ENCODE data around the gene EIF4EBP2. TPM values are rescaled to one million over a fixed set of nuclear protein-coding genes. Genes with fewer than 3 reads are reported as not detected.

Gene EIF4EBP2
- total and polyA plus RNA-seq, 2 donors from 2014 or later (not counting 2 experiments from before 2014, with no cell fraction given): 7.2 to 27.5 TPM

Other genes with a start within 250 kb of the EIF4EBP2 start
- gene SAR1A, start 233.6 kb upstream of the EIF4EBP2 start, total RNA-seq: 85.2 and 85.7 TPM in 2 replicates
- gene SAR1A, start 233.6 kb upstream of the EIF4EBP2 start, polyA plus RNA-seq: 44.2 and 48.0 TPM in 2 replicates
- 190 and 217 TPM in 2 replicates for gene PPA1, start 170.7 kb upstream of the EIF4EBP2 start, total RNA-seq
- 168 and 206 TPM in 2 replicates for gene PPA1, start 170.7 kb upstream of the EIF4EBP2 start, polyA plus RNA-seq
- gene NPFFR1, start 120.1 kb upstream of the EIF4EBP2 start, total RNA-seq: not detected in 2 replicates
- gene NPFFR1, start 120.1 kb upstream of the EIF4EBP2 start, polyA plus RNA-seq: not detected in 2 replicates
- gene LRRC20, start 21.5 kb upstream of the EIF4EBP2 start, total RNA-seq: 8.5 and 12.7 TPM in 2 replicates
- gene LRRC20, start 21.5 kb upstream of the EIF4EBP2 start, polyA plus RNA-seq: 7.9 and 10.5 TPM in 2 replicates
- 0.14 TPM in 2 replicates for gene NODAL, start 37.5 kb downstream of the EIF4EBP2 start, total RNA-seq
- 0.12 and 0.29 TPM in 2 replicates for gene NODAL, start 37.5 kb downstream of the EIF4EBP2 start, polyA plus RNA-seq
- 0.04 and 0.07 TPM in 2 replicates for gene PALD1, start 74.6 kb downstream of the EIF4EBP2 start, total RNA-seq
- 0.03 TPM in 1 of 2 replicates, not detected in the other for gene PALD1, start 74.6 kb downstream of the EIF4EBP2 start, polyA plus RNA-seq
- not detected in 2 replicates for gene PRF1, start 198.6 kb downstream of the EIF4EBP2 start, total RNA-seq
- gene PRF1, start 198.6 kb downstream of the EIF4EBP2 start, polyA plus RNA-seq: not detected in 2 replicates